Activated B cell treated with CpG ODN at 0.5 μM for 24 hours (primary cell): ENCODE measurements around the gene RUFY3. TPM values are rescaled to one million over a fixed set of nuclear protein-coding genes. Genes with fewer than 3 reads are reported as not detected.

Experiments
- ATAC-seq: fragments of 200-7000 bp; cut with Tn5 transposase; one replicate; pipeline ENCODE4 v1.10.0; 2021; ENCODE audit warnings: low read depth, mild to moderate bottlenecking, moderate library complexity
- CTCF ChIA-PET: fragments of 350-600 bp; sonication (Branson Sonifier 250); formaldehyde crosslinking; loops from one replicate; lab custom pipeline; 2021; ENCODE audit warnings: antibody characterized with exemption; lab: Charles Lee
- POLR2A ChIA-PET: fragments of 350-600 bp; sonication (Branson Sonifier 250); formaldehyde crosslinking; loops from one replicate; lab custom pipeline; 2021; ENCODE audit warnings: antibody characterized with exemption; lab: Charles Lee
- DNase-seq: peaks from one replicate; pipeline ENCODE4 v3.0.0; 2022
- H3K27ac Mint-ChIP-seq: one replicate; pipeline ENCODE4 v1.8.0; 2020; ENCODE audit warnings: mixed read lengths
- H3K27me3 Mint-ChIP-seq: one replicate; pipeline ENCODE4 v1.8.0; 2021; ENCODE audit warnings: mixed read lengths
- H3K36me3 Mint-ChIP-seq: one replicate; pipeline ENCODE4 v1.8.0; 2021; ENCODE audit warnings: low read depth, mixed read lengths
- H3K4me1 Mint-ChIP-seq: one replicate; pipeline ENCODE4 v1.8.0; 2021; ENCODE audit warnings: mixed read lengths
- H3K4me3 Mint-ChIP-seq: one replicate; pipeline ENCODE4 v1.8.0; 2020; ENCODE audit warnings: mild to moderate bottlenecking, mixed read lengths
- H3K9me3 Mint-ChIP-seq: one replicate; pipeline ENCODE4 v1.8.0; 2020; ENCODE audit warnings: mixed read lengths
- CTCF ChIP-seq: fragments of 200-600 bp; IDR thresholded peaks from one replicate; pipeline ENCODE4 v1.8.0; 2022; ENCODE audit warnings: antibody characterized with exemption, mild to moderate bottlenecking
- intact Hi-C: fragments of 100-400 bp; cut with micrococcal nuclease; formaldehyde crosslinking; loops from one replicate; pipeline ENCODE4 v1.15.1; 2024
- total RNA-seq: library from RNA; stranded (reverse); gene quantifications from 2 replicates; pipeline ENCODE4 v1.2.3, GENCODE V29; 2022

The RUFY3 gene
- total RNA-seq, 1 donor from 2014 or later: 69.4 TPM

- ChIA-PET CTCF (interaction anchor here (1.1 kb wide), 1 partner anchor 17 kb away, joined by 4 read pairs; no protein-coding TSS in a partner anchor), POLR2A (no interaction called here)
- Mint-ChIP-seq H3K9me3 (no peaks in the 10 kb centered on the region), H3K27ac (no peak overlapping the region), H3K27me3 (no peaks in the 10 kb centered on the region), H3K36me3 (peaks cover 45% of the 10 kb centered on the region), H3K4me3 (no peak overlapping the region), H3K4me1 (peaks cover 10% of the 10 kb centered on the region)
- intact Hi-C loops: loop anchor here (5.0 kb wide), 1 partner anchor 167 kb away; no protein-coding TSS in a partner anchor
- TF ChIP-seq CTCF: no peak
- DNase-seq (no peak), ATAC-seq (no peak)
Measured at GRCh38 chr4:70818921-70819320, 97.2 kb downstream of the RUFY3 start.

GRCh38 chr4:70829015-70829414 is 107.3 kb downstream of the RUFY3 start:
- ATAC-seq (no peak), DNase-seq (no peak)
- CTCF ChIA-PET: interaction anchor here (0.6 kb wide), 1 partner anchor 9 kb away, joined by 4 read pairs; no protein-coding TSS in a partner anchor
- Mint-ChIP-seq H3K27me3 (no peaks in the 10 kb centered on the region), H3K4me3 (no peak overlapping the region), H3K9me3 (no peaks in the 10 kb centered on the region), H3K4me1 (no peaks in the 10 kb centered on the region), H3K27ac (no peak overlapping the region), H3K36me3 (peaks cover 86% of the 10 kb centered on the region)
- POLR2A ChIA-PET: no interaction called here
- intact Hi-C loops: no loop called here
- no peak for TF ChIP-seq CTCF

- H3K4me1 Mint-ChIP-seq: no peaks in the 10 kb centered on the region
- no peak overlapping the region for H3K27ac Mint-ChIP-seq
- no peak for TF ChIP-seq CTCF
- intact Hi-C loops: no loop called here
- CTCF ChIA-PET: no interaction called here
- DNase-seq (no peak), ATAC-seq (no peak)
- POLR2A ChIA-PET: interaction anchor here (0.7 kb wide), 1 partner anchor 146 kb away, joined by 5 read pairs; no protein-coding TSS in a partner anchor
- H3K36me3 Mint-ChIP-seq: peaks cover 85% of the 10 kb centered on the region
- no peaks in the 10 kb centered on the region for H3K9me3 Mint-ChIP-seq
- no peak overlapping the region for H3K4me3 Mint-ChIP-seq
- no peaks in the 10 kb centered on the region for H3K27me3 Mint-ChIP-seq
Measured at GRCh38 chr4:70829492-70829891, 107.7 kb downstream of the RUFY3 start.

GRCh38 chr4:70830054-70830453 is 108.3 kb downstream of the RUFY3 start:
- no peak for TF ChIP-seq CTCF
- DNase-seq (no peak), ATAC-seq (no peak)
- Mint-ChIP-seq H3K36me3 (peaks cover 85% of the 10 kb centered on the region), H3K4me3 (no peak overlapping the region), H3K9me3 (no peaks in the 10 kb centered on the region), H3K27me3 (no peaks in the 10 kb centered on the region), H3K4me1 (no peaks in the 10 kb centered on the region), H3K27ac (no peak overlapping the region)
- intact Hi-C loops: loop anchor here (10.0 kb wide), 1 partner anchor 355 kb away; no protein-coding TSS in a partner anchor
- CTCF ChIA-PET: no interaction called here
- POLR2A ChIA-PET: interaction anchor here (0.7 kb wide), 2 partner anchors 72 to 147 kb away, joined by 3 to 5 read pairs; no protein-coding TSS in a partner anchor

GRCh38 chr4:70831293-70831692 is 109.5 kb downstream of the RUFY3 start:
- H3K4me3 Mint-ChIP-seq: no peak overlapping the region
- ATAC-seq (no peak), DNase-seq (no peak)
- ChIA-PET POLR2A (no interaction called here), CTCF (no interaction called here)
- H3K9me3 Mint-ChIP-seq: no peaks in the 10 kb centered on the region
- no peaks in the 10 kb centered on the region for H3K27me3 Mint-ChIP-seq
- peaks cover 77% of the 10 kb centered on the region for H3K36me3 Mint-ChIP-seq
- no peak for TF ChIP-seq CTCF
- H3K4me1 Mint-ChIP-seq: peaks cover 5% of the 10 kb centered on the region
- intact Hi-C loops: loop anchor here (10.0 kb wide), 1 partner anchor 354 kb away; no protein-coding TSS in a partner anchor
- H3K27ac Mint-ChIP-seq: no peak overlapping the region
